CD14-positive monocyte (primary cell): ENCODE measurements around the gene MORF4L2. TPM values are rescaled to one million over a fixed set of nuclear protein-coding genes. Genes with fewer than 3 reads are reported as not detected.

Source experiments
- DNase-seq, 3 donors: peaks; one replicate each; pipeline ENCODE4 v3.0.0-alpha.2; 2011 to 2022
- H2AFZ ChIP-seq: 2 replicates; pipeline ENCODE4 v1.6.0; 2012; ENCODE audit warnings: mild to moderate bottlenecking, low read depth, low read length, inconsistent platforms; ENCODE audit not compliant: insufficient read depth, poor library complexity, severe bottlenecking
- H3K27ac ChIP-seq, 2 donors: 1 replicate in 1 of 2; 2 replicates in 1 of 2; pipeline ENCODE4 v1.5.1; 2012 to 2013; ENCODE audit warnings: low read length in 2 of 2, control low read depth in 1 of 2, inconsistent platforms in 1 of 2, low read depth in 1 of 2, mild to moderate bottlenecking in 1 of 2
- H3K27me3 ChIP-seq, 2 donors: one replicate each; pipeline versions ENCODE4 v1.6.0 to v1.6.1; 2011 to 2013; ENCODE audit warnings: low read length in 2 of 2; ENCODE audit not compliant: control insufficient read depth in 2 of 2, insufficient read depth in 2 of 2
- H3K36me3 ChIP-seq, 2 donors: replicated peaks in 1 of 2; 1 replicate in 1 of 2; 2 replicates in 1 of 2; pipeline versions ENCODE4 v1.5.1 to v1.6.1; 2012 to 2013; ENCODE audit warnings: low read length in 2 of 2, control low read depth in 1 of 2, inconsistent platforms in 1 of 2, mild to moderate bottlenecking in 1 of 2; ENCODE audit not compliant: insufficient read depth in 2 of 2, control insufficient read depth in 1 of 2
- H3K4me1 ChIP-seq, 2 donors: 1 replicate in 1 of 2; 2 replicates in 1 of 2; pipeline versions ENCODE4 v1.5.1 to v1.6.1; 2012 to 2013; ENCODE audit warnings: low read length in 2 of 2, control low read depth in 1 of 2, inconsistent platforms in 1 of 2, mild to moderate bottlenecking in 1 of 2, moderate library complexity in 1 of 2; ENCODE audit not compliant: insufficient read depth in 2 of 2, control insufficient read depth in 1 of 2
- H3K4me2 ChIP-seq: replicated peaks from 2 replicates; pipeline ENCODE3; 2012; ENCODE audit warnings: low read length, moderate library complexity, mild to moderate bottlenecking; ENCODE audit not compliant: poor library complexity, severe bottlenecking; ENCODE audit errors: extremely low read depth
- H3K4me3 ChIP-seq, 3 experiments: fragments of 200-600 bp in 1 of 3; sonication (generic) in 1 of 3; replicated peaks in 1 of 3; 1 replicate in 2 of 3; 2 replicates in 1 of 3; pipeline ENCODE4 v1.5.1; 2011 to 2013; ENCODE audit warnings: low read length in 3 of 3, mild to moderate bottlenecking in 3 of 3, control low read depth in 2 of 3, low read depth in 2 of 3, inconsistent platforms in 1 of 3, moderate library complexity in 1 of 3
- H3K79me2 ChIP-seq: 2 replicates; pipeline ENCODE4 v1.6.0; 2012; ENCODE audit warnings: mild to moderate bottlenecking, control low read depth, inconsistent platforms, low read length, moderate library complexity; ENCODE audit not compliant: insufficient read depth
- H3K9ac ChIP-seq: 2 replicates; pipeline ENCODE4 v1.6.0; 2017; ENCODE audit warnings: low read length, mild to moderate bottlenecking; ENCODE audit not compliant: insufficient read depth, poor library complexity, severe bottlenecking
- H3K9me3 ChIP-seq, 2 donors: replicated peaks in 1 of 2; 1 replicate in 1 of 2; 2 replicates in 1 of 2; pipeline versions ENCODE4 v1.5.1 to v1.6.1; 2012 to 2013; ENCODE audit warnings: low read length in 2 of 2, control low read depth in 1 of 2; ENCODE audit not compliant: control insufficient read depth in 1 of 2, insufficient read depth in 1 of 2
- H4K20me1 ChIP-seq: 2 replicates; pipeline ENCODE4 v1.6.0; 2012; ENCODE audit warnings: mild to moderate bottlenecking, low read length, control low read depth, moderate library complexity; ENCODE audit not compliant: insufficient read depth
- H3K27ac Mint-ChIP-seq, 7 donors: one replicate each; pipeline ENCODE4 v1.8.0; 2020; ENCODE audit warnings: mild to moderate bottlenecking in 7 of 7, mixed read lengths in 7 of 7, moderate library complexity in 6 of 7, inconsistent platforms in 2 of 7
- H3K27me3 Mint-ChIP-seq, 3 donors: one replicate each; pipeline ENCODE4 v1.8.0; 2021 to 2022; ENCODE audit warnings: low read depth in 3 of 3, mild to moderate bottlenecking in 3 of 3, mixed read lengths in 3 of 3, moderate library complexity in 3 of 3, inconsistent platforms in 1 of 3
- H3K36me3 Mint-ChIP-seq, 2 donors: one replicate each; pipeline ENCODE4 v1.8.0; 2020; ENCODE audit warnings: mixed read lengths in 2 of 2, inconsistent platforms in 1 of 2, mild to moderate bottlenecking in 1 of 2
- H3K4me1 Mint-ChIP-seq: one replicate; pipeline ENCODE4 v1.8.0; 2020; ENCODE audit warnings: mild to moderate bottlenecking, mixed read lengths
- H3K4me3 Mint-ChIP-seq, 2 donors: one replicate each; pipeline ENCODE4 v1.8.0; 2020; ENCODE audit warnings: mild to moderate bottlenecking in 2 of 2, mixed read lengths in 2 of 2, moderate library complexity in 1 of 2
- H3K9me3 Mint-ChIP-seq, 7 donors: one replicate each; pipeline ENCODE4 v1.8.0; 2020 to 2022; ENCODE audit warnings: mixed read lengths in 7 of 7, mild to moderate bottlenecking in 6 of 7, moderate library complexity in 6 of 7, inconsistent platforms in 2 of 7
- CTCF ChIP-seq: fragments of 200-600 bp; IDR thresholded peaks from one replicate; pipeline ENCODE4 v1.8.0; 2022; ENCODE audit warnings: antibody characterized with exemption, mild to moderate bottlenecking
- whole genome bisulfite sequencing: methylation state at CpG from one replicate; pipeline ENCODE4 v1.1.5; 2013; ENCODE audit warnings: missing lambda C conversion rate; ENCODE audit not compliant: insufficient coverage; 5-methylcytosine and 5-hydroxymethylcytosine counted together
- intact Hi-C, 2 donors: fragments of 100-400 bp; cut with micrococcal nuclease; formaldehyde crosslinking; loops; one replicate each; pipeline versions ENCODE4 v1.15.0 to v1.15.1; 2023
- polyA plus RNA-seq, 3 donors: library from polyadenylated mRNA; depleted of rRNA in 1 of 3; unstranded in 2 of 3; stranded (reverse) in 1 of 3; fragments of 300-500 nt in 2 of 3; fragments of >200 nt in 1 of 3; fragmentation: Illumina TruSeq in 2 of 3; gene quantifications; 1 replicate in 2 of 3; 2 replicates in 1 of 3; pipeline ENCODE4 v1.2.3, GENCODE V29; 2012 to 2021

The MORF4L2 gene
- polyA plus RNA-seq, 3 donors, result 83.5 to 86.4 (median 83.9) TPM

GRCh38 chrX:103704863-103705262, 18.4 kb upstream of the MORF4L2 start:
- Histone ChIP-seq H3K27ac (no peak overlapping the region), H3K4me1 (no peaks in the 10 kb centered on the region), H3K9me3 (no peaks in the 10 kb centered on the region), H3K79me2 (no peaks in the 10 kb centered on the region), H3K36me3 (no peaks in the 10 kb centered on the region), H3K9ac (no peak overlapping the region), H4K20me1 (no peaks in the 10 kb centered on the region), H3K4me3 (no peak overlapping the region), H3K27me3 (no peaks in the 10 kb centered on the region), H3K4me2 (no peak overlapping the region), H2AFZ (no peak overlapping the region)
- Mint-ChIP-seq H3K27ac (no peak overlapping the region), H3K4me3 (no peak overlapping the region), H3K27me3 (peaks cover 0 to 10% (median 1%) of the 10 kb centered on the region in 3 donors), H3K36me3 (no peaks in the 10 kb centered on the region), H3K9me3 (peaks cover 0 to 2% (median 0%) of the 10 kb centered on the region in 7 donors), H3K4me1 (no peaks in the 10 kb centered on the region)
- intact Hi-C loops, result no loop called here
- no peak for TF ChIP-seq CTCF
- DNase-seq, result no peak
- no CpG with 5 or more reads among the region's 3 CpGs for WGBS

- H3K27me3 Mint-ChIP-seq, result peaks cover 0 to 8% (median 2%) of the 10 kb centered on the region in 3 donors
- Histone ChIP-seq H4K20me1 (no peaks in the 10 kb centered on the region), H3K9me3 (no peaks in the 10 kb centered on the region), H3K9ac (no peak overlapping the region), H3K4me2 (no peak overlapping the region), H3K36me3 (no peaks in the 10 kb centered on the region), H3K79me2 (no peaks in the 10 kb centered on the region), H3K27ac (no peak overlapping the region), H2AFZ (no peak overlapping the region), H3K4me1 (no peaks in the 10 kb centered on the region), H3K4me3 (no peak overlapping the region), H3K27me3 (no peaks in the 10 kb centered on the region)
- no peak for TF ChIP-seq CTCF
- peaks cover 0 to 3% (median 0%) of the 10 kb centered on the region in 7 donors for H3K9me3 Mint-ChIP-seq
- H3K4me3 Mint-ChIP-seq, result no peak overlapping the region
- H3K36me3 Mint-ChIP-seq, result no peaks in the 10 kb centered on the region
- H3K27ac Mint-ChIP-seq, result no peak overlapping the region
- intact Hi-C loops, result no loop called here
- H3K4me1 Mint-ChIP-seq, result peaks cover 2% of the 10 kb centered on the region
- DNase-seq, result no peak
- WGBS, result 77% methylated on average over 3 of the region's 5 CpGs
Measured at GRCh38 chrX:103699243-103699642, 12.7 kb upstream of the MORF4L2 start.
